CD4-positive, alpha-beta T cell treated with Interferon gamma for 1 hour (primary cell): Measurements from ENCODE around the gene CRIP2.
A peak's percentile ranks its signal among the peaks of the same experiment; 100 is the strongest.

Experiments used
- DNase-seq: peaks from one replicate; pipeline ENCODE4 v3.0.0-alpha.2; 2020

Gene CRIP2

GRCh38 chr14:105477660-105478397 lies 3.2 kb downstream of the CRIP2 start:
- peak; percentile 87 for DNase-seq

GRCh38 chr14:105478398-105479251 lies 4.0 kb downstream of the CRIP2 start:
- peak; percentile 52 for DNase-seq

GRCh38 chr14:105479431-105480158 lies 5.0 kb downstream of the CRIP2 start:
- DNase-seq: no peak

GRCh38 chr14:105480199-105480746 lies 5.7 kb downstream of the CRIP2 start:
- DNase-seq: no peak

- peak; percentile 91 for DNase-seq
Observed at GRCh38 chr14:105480807-105481801, 6.5 kb downstream of the CRIP2 start.

GRCh38 chr14:105481886-105482457 lies 7.4 kb downstream of the CRIP2 start:
- DNase-seq: peak; percentile 99

GRCh38 chr14:105482486-105483110 lies 8.0 kb downstream of the CRIP2 start:
- DNase-seq: no peak

GRCh38 chr14:105483300-105484068 lies 8.9 kb downstream of the CRIP2 start:
- no peak for DNase-seq

- peak; percentile 80 for DNase-seq
Observed at GRCh38 chr14:105484069-105484996, 9.7 kb downstream of the CRIP2 start.

- DNase-seq: no peak
Observed at GRCh38 chr14:105484997-105485393, 10.4 kb downstream of the CRIP2 start.

- DNase-seq: peak; percentile 75
Observed at GRCh38 chr14:105485739-105486162, 11.1 kb downstream of the CRIP2 start.

GRCh38 chr14:105486163-105486973 lies 11.7 kb downstream of the CRIP2 start, which contains the start of gene CRIP1:
Gene CRIP1, plus strand, starts transcription at chr14:105486886. Its CDS starts 374 bp downstream, at chr14:105487260.
- peak; percentile 46 for DNase-seq

- peak; percentile 83 for DNase-seq
Observed at GRCh38 chr14:105486974-105487448, 12.4 kb downstream of the CRIP2 start.

- peak; percentile 83 for DNase-seq
Observed at GRCh38 chr14:105487449-105487985, 12.9 kb downstream of the CRIP2 start.

- DNase-seq: peak; percentile 45
Observed at GRCh38 chr14:105487986-105488777, 13.6 kb downstream of the CRIP2 start.

- DNase-seq: peak; percentile 41
Observed at GRCh38 chr14:105488781-105489541, 14.3 kb downstream of the CRIP2 start.
